GM13977 (cell line): Measurements from ENCODE around the gene PCED1A.

Source experiments
- DNase-seq: peaks from one replicate; pipeline ENCODE4 v3.0.0; 2012; ENCODE audit warnings: low spot score
- CTCF ChIP-seq: IDR thresholded peaks from 2 replicates; pipeline ENCODE4 v1.5.1; 2012; ENCODE audit warnings: mild to moderate bottlenecking, control low read depth; ENCODE audit not compliant: insufficient read depth; ENCODE audit errors: extremely low read depth, missing control alignments
- in situ Hi-C: fragments of 300-500 bp; cut with MboI; formaldehyde crosslinking; loops from one replicate; pipeline ENCODE4 v1.12.0; 2022; ENCODE audit warnings: low sequenced_read_pairs, low pct_unique_long_range_greater_than_20kb, mixed read lengths, inconsistent platforms; ENCODE audit not compliant: unreplicated experiment

Gene PCED1A

GRCh38 chr20:2838847-2839671 is 1.4 kb downstream of the PCED1A start:
- DNase-seq: no peak
- no peak for TF ChIP-seq CTCF
- in situ Hi-C loops: no loop called here

GRCh38 chr20:2838170-2838797 is 2.2 kb downstream of the PCED1A start:
- no peak for DNase-seq
- in situ Hi-C loops: no loop called here
- TF ChIP-seq CTCF: no peak

- DNase-seq: no peak
These were observed 3.1 kb downstream of the PCED1A start for GRCh38 chr20:2837221-2837960.

GRCh38 chr20:2836035-2836434 is 4.4 kb downstream of the PCED1A start:
- in situ Hi-C loops: no loop called here
- DNase-seq: no peak
- no peak for TF ChIP-seq CTCF

More at GRCh38 chr20:2837221-2837960, 3.1 kb downstream of the PCED1A start:
- in situ Hi-C loops: no loop called here
- no peak for TF ChIP-seq CTCF

- TF ChIP-seq CTCF: no peak
- in situ Hi-C loops: no loop called here
These were observed 5.1 kb downstream of the PCED1A start for GRCh38 chr20:2835331-2835796.

GRCh38 chr20:2834401-2835110 is 5.9 kb downstream of the PCED1A start:
- TF ChIP-seq CTCF: no peak

More at GRCh38 chr20:2835331-2835796, 5.1 kb downstream of the PCED1A start:
- DNase-seq: no peak

More at GRCh38 chr20:2834401-2835110, 5.9 kb downstream of the PCED1A start:
- in situ Hi-C loops: no loop called here
- DNase-seq: no peak
